Activated naive CD8-positive, alpha-beta T cell treated with anti-CD3 and anti-CD28 coated beads, Interleukin-2, amount 10 ng/mL, durations not matched to agents 7 days and 5 days (primary cell): ENCODE measurements around the gene SNX33. TPM values are rescaled to one million over a fixed set of nuclear protein-coding genes. Genes with fewer than 3 reads are reported as not detected.
"Not testable (repeated sequence)": the region's sequence is repeated elsewhere in the genome, so short reads cannot be mapped to it uniquely, and the experiment has no call there.

Experiments
- ATAC-seq: fragments of 150-1000 bp; cut with Tn5 transposase; one replicate; pipeline ENCODE4 v1.10.0; 2021; ENCODE audit warnings: low read depth, moderate library complexity
- POLR2A ChIA-PET: fragments of 350-600 bp; sonication (Branson Sonifier 250); formaldehyde crosslinking; loops from one replicate; lab custom pipeline; 2021; ENCODE audit warnings: antibody characterized with exemption; lab: Charles Lee
- DNase-seq: peaks from one replicate; pipeline ENCODE4 v3.0.0; 2021
- H3K27ac Mint-ChIP-seq: one replicate; pipeline ENCODE4 v1.8.0; 2022; ENCODE audit warnings: mild to moderate bottlenecking, mixed read lengths
- H3K27me3 Mint-ChIP-seq: one replicate; pipeline ENCODE4 v1.8.0; 2022; ENCODE audit warnings: mild to moderate bottlenecking, moderate library complexity, mixed read lengths
- H3K36me3 Mint-ChIP-seq: one replicate; pipeline ENCODE4 v1.8.0; 2021; ENCODE audit warnings: mild to moderate bottlenecking, mixed read lengths
- H3K4me1 Mint-ChIP-seq: one replicate; pipeline ENCODE4 v1.8.0; 2021; ENCODE audit warnings: mixed read lengths
- H3K4me3 Mint-ChIP-seq: one replicate; pipeline ENCODE4 v1.8.0; 2022; ENCODE audit warnings: mild to moderate bottlenecking, moderate library complexity, mixed read lengths
- H3K9me3 Mint-ChIP-seq: one replicate; pipeline ENCODE4 v1.8.0; 2021; ENCODE audit warnings: mixed read lengths
- total RNA-seq, 2 experiments: library from RNA; stranded (reverse); gene quantifications; one replicate each; pipeline ENCODE4 v1.2.3, GENCODE V29; 2021

The SNX33 gene
- total RNA-seq, 2 experiments from 2014 or later = 2.1 to 2.6 TPM

GRCh38 chr15:75673426-75674235, 25.9 kb downstream of the SNX33 start:
- H3K27me3 Mint-ChIP-seq = no peaks in the 10 kb centered on the region
- no peaks in the 10 kb centered on the region for H3K36me3 Mint-ChIP-seq
- no peak overlapping the region for H3K4me3 Mint-ChIP-seq
- DNase-seq = no peak
- H3K4me1 Mint-ChIP-seq = no peaks in the 10 kb centered on the region
- ATAC-seq = no peak
- H3K27ac Mint-ChIP-seq = no peak overlapping the region
- no peaks in the 10 kb centered on the region for H3K9me3 Mint-ChIP-seq
- POLR2A ChIA-PET = no interaction called here

GRCh38 chr15:75674366-75674765, 26.7 kb downstream of the SNX33 start:
- H3K4me3 Mint-ChIP-seq = no peak overlapping the region
- no peaks in the 10 kb centered on the region for H3K36me3 Mint-ChIP-seq
- no peaks in the 10 kb centered on the region for H3K4me1 Mint-ChIP-seq
- no peak for DNase-seq
- POLR2A ChIA-PET = interaction anchor here (0.6 kb wide), 1 partner anchor 29 kb away, joined by 3 read pairs; no protein-coding TSS in a partner anchor
- no peaks in the 10 kb centered on the region for H3K9me3 Mint-ChIP-seq
- H3K27me3 Mint-ChIP-seq = no peaks in the 10 kb centered on the region
- ATAC-seq = no peak
- H3K27ac Mint-ChIP-seq = no peak overlapping the region

- ATAC-seq = no peak
- POLR2A ChIA-PET = interaction anchor here (1.1 kb wide), 1 partner anchor 42 kb away, joined by 4 read pairs; no protein-coding TSS in a partner anchor
- H3K27ac Mint-ChIP-seq = no peak overlapping the region
- H3K27me3 Mint-ChIP-seq = no peaks in the 10 kb centered on the region
- H3K36me3 Mint-ChIP-seq = no peaks in the 10 kb centered on the region
- no peak for DNase-seq
- no peak overlapping the region for H3K4me3 Mint-ChIP-seq
- no peaks in the 10 kb centered on the region for H3K4me1 Mint-ChIP-seq
- no peaks in the 10 kb centered on the region for H3K9me3 Mint-ChIP-seq
Measured at GRCh38 chr15:75675579-75676404, 28.1 kb downstream of the SNX33 start.

GRCh38 chr15:75676688-75677464, 29.2 kb downstream of the SNX33 start:
- no peaks in the 10 kb centered on the region for H3K36me3 Mint-ChIP-seq
- no peaks in the 10 kb centered on the region for H3K4me1 Mint-ChIP-seq
- H3K27ac Mint-ChIP-seq = no peak overlapping the region
- POLR2A ChIA-PET = no interaction called here
- H3K9me3 Mint-ChIP-seq = no peaks in the 10 kb centered on the region
- ATAC-seq (no peak), DNase-seq (no peak)
- no peak overlapping the region for H3K4me3 Mint-ChIP-seq
- H3K27me3 Mint-ChIP-seq = no peaks in the 10 kb centered on the region

- H3K4me1 Mint-ChIP-seq = no peaks in the 10 kb centered on the region
- no peaks in the 10 kb centered on the region for H3K9me3 Mint-ChIP-seq
- POLR2A ChIA-PET = no interaction called here
- ATAC-seq = no peak
- no peak overlapping the region for H3K27ac Mint-ChIP-seq
- H3K27me3 Mint-ChIP-seq = no peaks in the 10 kb centered on the region
- no peak for DNase-seq
- H3K36me3 Mint-ChIP-seq = no peaks in the 10 kb centered on the region
- no peak overlapping the region for H3K4me3 Mint-ChIP-seq
Measured at GRCh38 chr15:75677465-75678323, 30.0 kb downstream of the SNX33 start.

- H3K27me3 Mint-ChIP-seq, DNase-seq, POLR2A ChIA-PET, H3K36me3 Mint-ChIP-seq, H3K9me3 Mint-ChIP-seq, H3K27ac Mint-ChIP-seq, H3K4me3 Mint-ChIP-seq, H3K4me1 Mint-ChIP-seq, ATAC-seq: not testable (repeated sequence)
Measured at GRCh38 chr15:75678324-75678690, 30.6 kb downstream of the SNX33 start.

GRCh38 chr15:75680007-75680789, 32.5 kb downstream of the SNX33 start:
- Mint-ChIP-seq H3K4me3 (no peak overlapping the region), H3K27me3 (no peaks in the 10 kb centered on the region), H3K27ac (no peak overlapping the region), H3K9me3 (no peaks in the 10 kb centered on the region), H3K4me1 (no peaks in the 10 kb centered on the region), H3K36me3 (no peaks in the 10 kb centered on the region)
- ATAC-seq (no peak), DNase-seq (no peak)
- POLR2A ChIA-PET = no interaction called here

- POLR2A ChIA-PET = no interaction called here
- Mint-ChIP-seq H3K4me3 (no peak overlapping the region), H3K36me3 (no peaks in the 10 kb centered on the region), H3K9me3 (no peaks in the 10 kb centered on the region), H3K27me3 (no peaks in the 10 kb centered on the region), H3K27ac (no peak overlapping the region), H3K4me1 (no peaks in the 10 kb centered on the region)
- DNase-seq (no peak), ATAC-seq (no peak)
Measured at GRCh38 chr15:75682181-75683135, 34.7 kb downstream of the SNX33 start.

GRCh38 chr15:75683646-75684312, 36.1 kb downstream of the SNX33 start:
- H3K36me3 Mint-ChIP-seq, H3K4me3 Mint-ChIP-seq, H3K27ac Mint-ChIP-seq, H3K9me3 Mint-ChIP-seq, H3K4me1 Mint-ChIP-seq, H3K27me3 Mint-ChIP-seq: not testable (repeated sequence)
- POLR2A ChIA-PET = interaction anchor here (0.9 kb wide), 1 partner anchor 316 kb away, joined by 3 read pairs; the partner anchor contains the start of gene MAN2C1
- peak; percentile 83 for ATAC-seq
- peak; percentile 79 for DNase-seq

GRCh38 chr15:75684648-75685047, 36.9 kb downstream of the SNX33 start:
- H3K4me3 Mint-ChIP-seq = no peak overlapping the region
- H3K4me1 Mint-ChIP-seq = no peaks in the 10 kb centered on the region
- H3K36me3 Mint-ChIP-seq = no peaks in the 10 kb centered on the region
- no peak for ATAC-seq
- DNase-seq = no peak
- POLR2A ChIA-PET = interaction anchor here (0.9 kb wide), 1 partner anchor 317 kb away, joined by 3 read pairs; the partner anchor contains the start of gene MAN2C1
- H3K27me3 Mint-ChIP-seq = no peaks in the 10 kb centered on the region
- no peaks in the 10 kb centered on the region for H3K9me3 Mint-ChIP-seq
- H3K27ac Mint-ChIP-seq = no peak overlapping the region

GRCh38 chr15:75685195-75685594, 37.5 kb downstream of the SNX33 start:
- Mint-ChIP-seq H3K4me1 (no peaks in the 10 kb centered on the region), H3K36me3 (no peaks in the 10 kb centered on the region), H3K4me3 (no peak overlapping the region), H3K9me3 (no peaks in the 10 kb centered on the region), H3K27me3 (no peaks in the 10 kb centered on the region), H3K27ac (no peak overlapping the region)
- ATAC-seq (no peak), DNase-seq (no peak)
- POLR2A ChIA-PET = no interaction called here
